ENCODE results near the gene VPS45.

DNA sequence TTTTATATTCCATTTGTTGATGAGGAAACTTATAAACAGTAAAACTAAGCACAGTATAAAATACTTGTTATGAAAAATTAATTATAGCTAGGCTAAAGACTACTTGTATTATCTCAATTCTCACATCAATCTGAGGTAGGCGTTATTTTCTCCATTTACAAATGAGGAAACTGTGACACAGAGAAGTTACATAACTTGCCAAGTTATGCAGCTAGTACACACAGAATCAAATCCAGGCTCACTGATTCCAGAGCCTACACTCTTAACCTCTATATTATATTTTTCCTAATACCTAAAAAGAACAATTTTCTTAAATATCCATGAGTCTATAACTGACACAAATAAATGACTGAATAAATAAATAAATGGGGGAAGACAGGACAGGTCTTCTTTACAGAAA, 11.2 kb upstream of the VPS45 start:
- TF ChIP-seq YY1 (IDR thresholded peaks at IDR 0.05; ENCODE audit: low read depth) (no peak), FOXJ3 (CRISPR knock-in tag; IDR thresholded peaks at IDR 0.05) (no peak), TCF12 (IDR thresholded peaks at IDR 0.05) (no peak), TAF1 (IDR thresholded peaks at IDR 0.05; ENCODE audit: borderline replicate concordance, low read depth, low read length) (no peak), JUND (IDR thresholded peaks at IDR 0.05) (no peak)
- TF ChIP-seq, protein P1, sequence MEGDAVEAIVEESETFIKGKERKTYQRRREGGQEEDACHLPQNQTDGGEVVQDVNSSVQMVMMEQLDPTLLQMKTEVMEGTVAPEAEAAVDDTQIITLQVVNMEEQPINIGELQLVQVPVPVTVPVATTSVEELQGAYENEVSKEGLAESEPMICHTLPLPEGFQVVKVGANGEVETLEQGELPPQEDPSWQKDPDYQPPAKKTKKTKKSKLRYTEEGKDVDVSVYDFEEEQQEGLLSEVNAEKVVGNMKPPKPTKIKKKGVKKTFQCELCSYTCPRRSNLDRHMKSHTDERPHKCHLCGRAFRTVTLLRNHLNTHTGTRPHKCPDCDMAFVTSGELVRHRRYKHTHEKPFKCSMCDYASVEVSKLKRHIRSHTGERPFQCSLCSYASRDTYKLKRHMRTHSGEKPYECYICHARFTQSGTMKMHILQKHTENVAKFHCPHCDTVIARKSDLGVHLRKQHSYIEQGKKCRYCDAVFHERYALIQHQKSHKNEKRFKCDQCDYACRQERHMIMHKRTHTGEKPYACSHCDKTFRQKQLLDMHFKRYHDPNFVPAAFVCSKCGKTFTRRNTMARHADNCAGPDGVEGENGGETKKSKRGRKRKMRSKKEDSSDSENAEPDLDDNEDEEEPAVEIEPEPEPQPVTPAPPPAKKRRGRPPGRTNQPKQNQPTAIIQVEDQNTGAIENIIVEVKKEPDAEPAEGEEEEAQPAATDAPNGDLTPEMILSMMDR (IDR thresholded peaks at IDR 0.05), result no peak
